ENCODE results near the gene DSCAML1.

Gene DSCAML1

GRCh38 chr11:117394221-117394925, 402.6 kb downstream of the DSCAML1 start:
- Histone ChIP-seq H3K9me3 (peaks cover 0 to 11% (median 3%) of the 10 kb centered on the region in 3 donors), H3K27ac (no peak overlapping the region), H3K27me3 (no peaks in the 10 kb centered on the region), H3K4me1 (no peaks in the 10 kb centered on the region), H3K4me3 (no peak overlapping the region), H3K36me3 (peaks cover 95 to 97% (median 96%) of the 10 kb centered on the region in 3 donors)
- DNase-seq, result peak in 1 of 2 donors; percentile 48
- TF ChIP-seq, protein P1, sequence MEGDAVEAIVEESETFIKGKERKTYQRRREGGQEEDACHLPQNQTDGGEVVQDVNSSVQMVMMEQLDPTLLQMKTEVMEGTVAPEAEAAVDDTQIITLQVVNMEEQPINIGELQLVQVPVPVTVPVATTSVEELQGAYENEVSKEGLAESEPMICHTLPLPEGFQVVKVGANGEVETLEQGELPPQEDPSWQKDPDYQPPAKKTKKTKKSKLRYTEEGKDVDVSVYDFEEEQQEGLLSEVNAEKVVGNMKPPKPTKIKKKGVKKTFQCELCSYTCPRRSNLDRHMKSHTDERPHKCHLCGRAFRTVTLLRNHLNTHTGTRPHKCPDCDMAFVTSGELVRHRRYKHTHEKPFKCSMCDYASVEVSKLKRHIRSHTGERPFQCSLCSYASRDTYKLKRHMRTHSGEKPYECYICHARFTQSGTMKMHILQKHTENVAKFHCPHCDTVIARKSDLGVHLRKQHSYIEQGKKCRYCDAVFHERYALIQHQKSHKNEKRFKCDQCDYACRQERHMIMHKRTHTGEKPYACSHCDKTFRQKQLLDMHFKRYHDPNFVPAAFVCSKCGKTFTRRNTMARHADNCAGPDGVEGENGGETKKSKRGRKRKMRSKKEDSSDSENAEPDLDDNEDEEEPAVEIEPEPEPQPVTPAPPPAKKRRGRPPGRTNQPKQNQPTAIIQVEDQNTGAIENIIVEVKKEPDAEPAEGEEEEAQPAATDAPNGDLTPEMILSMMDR (IDR thresholded peaks at IDR 0.05), result no peak
- intact Hi-C loops (cut with DNase I; ENCODE audit: low total_unique reads), result no loop called here

DNA sequence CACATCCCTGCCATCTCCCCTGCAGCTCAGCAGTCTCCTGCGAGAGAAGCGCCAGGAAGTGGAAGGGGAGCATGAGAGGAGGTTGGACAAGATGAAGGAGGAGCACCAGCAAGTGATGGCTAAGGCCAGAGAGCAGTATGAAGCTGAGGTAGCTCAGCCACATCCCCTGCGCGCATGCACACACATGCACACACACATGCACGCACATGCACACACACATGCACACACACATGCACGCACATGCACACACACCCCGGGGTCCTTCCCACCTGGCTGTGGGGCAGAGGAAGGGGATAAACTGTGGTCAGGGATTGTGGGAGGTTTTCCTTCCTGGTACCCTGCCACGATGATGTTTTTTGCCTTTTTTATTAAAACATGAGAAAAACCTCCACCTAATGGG, 404.0 kb downstream of the DSCAML1 start:
- peak in 1 of 2 donors; percentile 47 for DNase-seq

DNA sequence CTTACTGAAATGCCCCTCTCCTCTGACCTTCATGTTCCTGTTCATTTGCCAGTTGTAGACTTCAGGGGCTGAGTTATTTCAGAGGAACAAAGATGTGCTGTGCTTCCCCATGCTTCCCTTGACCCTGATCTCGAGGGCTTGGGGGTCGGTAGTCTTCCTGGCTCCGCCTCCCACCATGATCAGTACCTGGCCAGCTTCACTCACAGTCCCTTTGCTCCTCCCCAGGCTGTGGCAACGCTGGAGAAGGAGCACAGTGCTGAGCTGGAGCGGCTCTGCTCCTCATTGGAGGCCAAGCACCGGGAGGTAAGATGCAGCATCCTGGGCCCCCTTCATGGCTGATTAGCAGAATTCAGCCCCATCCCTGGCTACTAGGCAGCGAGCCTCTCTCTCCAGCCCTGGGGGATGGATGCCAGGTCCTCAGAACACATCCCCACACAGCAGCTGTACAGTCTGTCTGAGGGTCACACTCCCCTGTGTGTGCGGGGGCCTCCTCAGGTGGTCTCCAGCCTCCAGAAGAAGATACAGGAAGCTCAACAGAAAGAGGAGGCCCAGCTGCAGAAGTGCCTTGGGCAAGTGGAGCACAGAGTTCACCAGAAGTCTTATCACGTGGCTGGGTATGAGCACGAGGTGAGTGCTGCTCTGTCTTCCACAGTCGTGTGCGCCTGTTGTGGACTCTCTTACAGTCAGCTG, 404.9 kb downstream of the DSCAML1 start:
- TF ChIP-seq, protein P1 (IDR thresholded peaks at IDR 0.05), result no peak
- Histone ChIP-seq H3K36me3 (peaks cover 86 to 96% (median 90%) of the 10 kb centered on the region in 3 donors), H3K4me1 (no peaks in the 10 kb centered on the region), H3K27me3 (no peaks in the 10 kb centered on the region), H3K27ac (no peak overlapping the region), H3K4me3 (no peak overlapping the region), H3K9me3 (no peaks in the 10 kb centered on the region)
- DNase-seq, result peak in 1 of 2 donors; percentile 57
- intact Hi-C loops (cut with DNase I; ENCODE audit: low total_unique reads), result no loop called here

More for the DNA sequence above, 404.0 kb downstream of the DSCAML1 start:
- Histone ChIP-seq H3K4me3 (no peak overlapping the region), H3K4me1 (no peaks in the 10 kb centered on the region), H3K27me3 (no peaks in the 10 kb centered on the region), H3K9me3 (peaks cover 0 to under 1% (median 0%) of the 10 kb centered on the region in 3 donors), H3K36me3 (peaks cover 89 to 96% (median 90%) of the 10 kb centered on the region in 3 donors), H3K27ac (no peak overlapping the region)
- TF ChIP-seq, protein P1 (IDR thresholded peaks at IDR 0.05), result no peak
- intact Hi-C loops (cut with DNase I; ENCODE audit: low total_unique reads), result no loop called here

- H3K27me3 ChIP-seq, result no peaks in the 10 kb centered on the region
- no peaks in the 10 kb centered on the region for H3K4me1 ChIP-seq
- TF ChIP-seq, protein P1 (IDR thresholded peaks at IDR 0.05), result no peak
- H3K4me3 ChIP-seq, result no peak overlapping the region
- peaks cover 84 to 96% (median 86%) of the 10 kb centered on the region in 3 donors for H3K36me3 ChIP-seq
- H3K27ac ChIP-seq, result no peak overlapping the region
- H3K9me3 ChIP-seq, result no peaks in the 10 kb centered on the region
- intact Hi-C loops (cut with DNase I; ENCODE audit: low total_unique reads), result no loop called here
- peak in 1 of 2 donors; percentile 25 for DNase-seq
Measured at GRCh38 chr11:117391181-117391580, 405.8 kb downstream of the DSCAML1 start.

GRCh38 chr11:117390743-117391142, 406.3 kb downstream of the DSCAML1 start:
- Histone ChIP-seq H3K27ac (no peak overlapping the region), H3K4me1 (no peaks in the 10 kb centered on the region), H3K27me3 (no peaks in the 10 kb centered on the region), H3K9me3 (no peaks in the 10 kb centered on the region), H3K4me3 (no peak overlapping the region), H3K36me3 (peaks cover 79 to 96% (median 82%) of the 10 kb centered on the region in 3 donors)
- TF ChIP-seq, protein P1 (IDR thresholded peaks at IDR 0.05), result no peak
- intact Hi-C loops (cut with DNase I; ENCODE audit: low total_unique reads), result no loop called here
- peak in 1 of 2 donors; percentile 9 for DNase-seq
